Stomach smooth muscle (tissue), 2 donors: ENCODE results near the gene RPS14.
A peak's percentile ranks its signal among the peaks of the same experiment; 100 is the strongest.

Experiments
- H3K27ac ChIP-seq: one replicate; pipeline ENCODE4 v1.7.0; 2013; ENCODE audit warnings: mild to moderate bottlenecking, low read length, inconsistent platforms
- H3K27me3 ChIP-seq, 2 donors: one replicate each; pipeline ENCODE4 v1.7.0; 2013; ENCODE audit warnings: low read length in 2 of 2; ENCODE audit not compliant: insufficient read depth in 2 of 2, control insufficient read depth in 1 of 2
- H3K36me3 ChIP-seq, 2 donors: one replicate each; pipeline ENCODE4 v1.7.0; 2013; ENCODE audit warnings: low read length in 2 of 2; ENCODE audit not compliant: control insufficient read depth in 2 of 2, insufficient read depth in 2 of 2
- H3K4me1 ChIP-seq: one replicate; pipeline ENCODE4 v1.7.0; 2013; ENCODE audit warnings: low read length; ENCODE audit not compliant: control insufficient read depth, insufficient read depth
- H3K4me3 ChIP-seq, 2 donors: one replicate each; pipeline ENCODE4 v1.7.0; 2013; ENCODE audit warnings: low read length in 2 of 2
- H3K9ac ChIP-seq, 2 donors: one replicate each; pipeline ENCODE4 v1.7.0; 2013; ENCODE audit warnings: low read length in 2 of 2, mild to moderate bottlenecking in 1 of 2
- H3K9me3 ChIP-seq, 2 donors: one replicate each; pipeline ENCODE4 v1.7.0; 2013; ENCODE audit warnings: low read length in 2 of 2; ENCODE audit not compliant: control insufficient read depth in 2 of 2
- donor health status: healthy.
- donor health status: Pancreatic carcinoma.

RPS14 gene

GRCh38 chr5:150490296-150490669 is 40.7 kb upstream of the RPS14 start:
- H3K9ac ChIP-seq: peak overlapping the region in 1 of 2 donors; percentile 31
- peak overlapping the region in 1 of 2 donors; percentile 3 for H3K4me3 ChIP-seq
- peak overlapping the region; percentile 82 for H3K27ac ChIP-seq
- peaks cover 63% of the 10 kb centered on the region for H3K4me1 ChIP-seq
- peaks cover 2 to 3% of the 10 kb centered on the region in 2 donors for H3K36me3 ChIP-seq
- H3K27me3 ChIP-seq: no peaks in the 10 kb centered on the region
- no peaks in the 10 kb centered on the region for H3K9me3 ChIP-seq

- Histone ChIP-seq H3K4me1 (peaks cover 67% of the 10 kb centered on the region), H3K36me3 (peaks cover 2 to 3% of the 10 kb centered on the region in 2 donors), H3K9ac (peak overlapping the region; percentile 31 to 36), H3K4me3 (peak overlapping the region; percentile 5 to 84), H3K27me3 (no peaks in the 10 kb centered on the region), H3K27ac (peak overlapping the region; percentile 82), H3K9me3 (no peaks in the 10 kb centered on the region)
Measured at GRCh38 chr5:150489360-150490295, 40.1 kb upstream of the RPS14 start.

GRCh38 chr5:150488519-150489359 is 39.2 kb upstream of the RPS14 start:
- H3K9me3 ChIP-seq: no peaks in the 10 kb centered on the region
- H3K9ac ChIP-seq: peak overlapping the region; percentile 51 to 89
- H3K36me3 ChIP-seq: peaks cover 2 to 3% of the 10 kb centered on the region in 2 donors
- H3K4me1 ChIP-seq: peaks cover 67% of the 10 kb centered on the region
- no peaks in the 10 kb centered on the region for H3K27me3 ChIP-seq
- peak overlapping the region; percentile 82 for H3K27ac ChIP-seq
- peak overlapping the region; percentile 65 to 84 for H3K4me3 ChIP-seq

GRCh38 chr5:150487199-150488061 is 37.9 kb upstream of the RPS14 start:
- peaks cover 62% of the 10 kb centered on the region for H3K4me1 ChIP-seq
- H3K36me3 ChIP-seq: peaks cover 0 to 3% of the 10 kb centered on the region in 2 donors
- no peaks in the 10 kb centered on the region for H3K27me3 ChIP-seq
- peak overlapping the region; percentile 65 to 84 for H3K4me3 ChIP-seq
- no peaks in the 10 kb centered on the region for H3K9me3 ChIP-seq
- H3K27ac ChIP-seq: peak overlapping the region; percentile 82
- peak overlapping the region; percentile 72 to 89 for H3K9ac ChIP-seq

- no peaks in the 10 kb centered on the region for H3K27me3 ChIP-seq
- peak overlapping the region; percentile 72 to 89 for H3K9ac ChIP-seq
- H3K9me3 ChIP-seq: no peaks in the 10 kb centered on the region
- H3K36me3 ChIP-seq: no peaks in the 10 kb centered on the region
- peak overlapping the region; percentile 62 to 84 for H3K4me3 ChIP-seq
- H3K27ac ChIP-seq: peak overlapping the region; percentile 82
- H3K4me1 ChIP-seq: peaks cover 53% of the 10 kb centered on the region
Measured at GRCh38 chr5:150486402-150487198, 37.1 kb upstream of the RPS14 start.

- H3K4me1 ChIP-seq: peaks cover 46% of the 10 kb centered on the region
- H3K9me3 ChIP-seq: no peaks in the 10 kb centered on the region
- H3K27me3 ChIP-seq: no peaks in the 10 kb centered on the region
- peak overlapping the region; percentile 72 to 89 for H3K9ac ChIP-seq
- H3K36me3 ChIP-seq: no peaks in the 10 kb centered on the region
- peak overlapping the region; percentile 75 for H3K27ac ChIP-seq
- H3K4me3 ChIP-seq: peak overlapping the region; percentile 59 to 84
Measured at GRCh38 chr5:150485693-150486401, 36.3 kb upstream of the RPS14 start.

GRCh38 chr5:150484964-150485692 is 35.6 kb upstream of the RPS14 start:
- H3K36me3 ChIP-seq: no peaks in the 10 kb centered on the region
- peaks cover 39% of the 10 kb centered on the region for H3K4me1 ChIP-seq
- H3K9ac ChIP-seq: peak overlapping the region; percentile 72 to 89
- no peaks in the 10 kb centered on the region for H3K27me3 ChIP-seq
- H3K4me3 ChIP-seq: peak overlapping the region; percentile 59 to 84
- H3K27ac ChIP-seq: peak overlapping the region; percentile 75
- H3K9me3 ChIP-seq: no peaks in the 10 kb centered on the region

GRCh38 chr5:150481972-150482406 is 32.5 kb upstream of the RPS14 start:
- Histone ChIP-seq H3K36me3 (no peaks in the 10 kb centered on the region), H3K9me3 (no peaks in the 10 kb centered on the region), H3K9ac (no peak overlapping the region), H3K4me1 (peaks cover 7% of the 10 kb centered on the region), H3K27me3 (no peaks in the 10 kb centered on the region), H3K27ac (no peak overlapping the region), H3K4me3 (no peak overlapping the region)

GRCh38 chr5:150481708-150481965 is 32.1 kb upstream of the RPS14 start:
- H3K9ac ChIP-seq: no peak overlapping the region
- peaks cover 5% of the 10 kb centered on the region for H3K4me1 ChIP-seq
- H3K4me3 ChIP-seq: no peak overlapping the region
- H3K36me3 ChIP-seq: no peaks in the 10 kb centered on the region
- H3K27me3 ChIP-seq: no peaks in the 10 kb centered on the region
- no peak overlapping the region for H3K27ac ChIP-seq
- H3K9me3 ChIP-seq: no peaks in the 10 kb centered on the region
